HG03066 (cell line): Measurements from ENCODE around the gene DAAM1.

Source experiments
- ATAC-seq: cut with Tn5 transposase; IDR thresholded peaks from one replicate; pipeline ENCODE4 v1.9.1; 2021; ENCODE audit warnings: low read depth; ENCODE audit not compliant: unreplicated experiment

DAAM1 gene

GRCh38 chr14:59356312-59356711, 167.8 kb downstream of the DAAM1 start:
- ATAC-seq, result peak; percentile 21

DNA sequence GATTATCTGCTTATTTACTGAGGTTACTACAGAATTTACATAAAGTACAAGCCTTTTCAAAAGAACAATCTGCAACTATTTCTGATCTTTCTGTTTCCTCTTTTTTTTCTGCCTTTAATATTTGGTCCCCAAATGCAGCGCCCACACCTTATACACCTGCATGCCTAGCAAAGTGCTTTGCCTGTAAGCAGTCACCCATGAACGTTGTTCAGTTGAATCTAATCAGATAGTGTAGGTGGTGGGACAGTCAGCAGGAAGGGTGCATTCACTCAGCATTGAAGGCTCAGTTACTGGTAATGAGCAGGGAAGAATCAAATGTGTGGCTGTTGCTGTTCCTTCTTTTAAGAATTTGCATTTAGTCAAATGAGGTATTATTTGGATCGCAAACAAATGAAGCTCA, 168.3 kb downstream of the DAAM1 start:
- peak; percentile 71 for ATAC-seq

GRCh38 chr14:59358102-59358501, 169.6 kb downstream of the DAAM1 start:
- ATAC-seq, result no peak

GRCh38 chr14:59358784-59359183, 170.3 kb downstream of the DAAM1 start:
- ATAC-seq, result no peak

DNA sequence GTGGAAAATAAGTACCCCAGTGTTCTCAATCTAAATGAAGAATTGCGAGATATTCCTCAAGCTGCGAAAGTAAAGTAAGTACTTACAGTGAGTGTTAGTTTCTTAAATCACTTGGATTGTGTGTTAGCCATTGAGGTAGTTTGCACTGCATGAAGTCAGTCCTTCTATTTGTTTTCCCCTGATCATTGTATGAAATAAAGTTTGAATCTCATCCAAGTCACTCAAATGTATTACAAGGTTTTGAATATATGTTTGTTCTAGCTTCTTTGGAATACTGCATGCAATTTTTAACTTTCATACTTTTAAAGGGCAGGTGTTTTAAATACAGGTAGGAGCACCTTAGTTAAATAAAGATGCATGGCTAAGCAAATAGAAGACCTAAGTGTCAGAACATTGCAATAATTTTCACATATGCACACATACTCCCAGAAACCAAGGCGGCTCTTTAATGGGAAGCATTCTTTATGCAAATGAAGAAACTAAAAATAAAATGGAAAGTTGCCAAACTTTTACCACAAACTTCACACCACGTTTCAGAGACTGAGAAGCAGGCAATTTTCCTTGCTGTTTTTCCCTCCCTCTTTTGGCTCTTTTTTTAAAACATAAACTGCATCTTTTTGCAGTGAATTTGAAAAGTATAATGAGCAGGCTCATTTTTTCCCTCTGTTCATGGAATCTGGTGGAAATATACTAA, 171.1 kb downstream of the DAAM1 start:
- no peak for ATAC-seq

DNA sequence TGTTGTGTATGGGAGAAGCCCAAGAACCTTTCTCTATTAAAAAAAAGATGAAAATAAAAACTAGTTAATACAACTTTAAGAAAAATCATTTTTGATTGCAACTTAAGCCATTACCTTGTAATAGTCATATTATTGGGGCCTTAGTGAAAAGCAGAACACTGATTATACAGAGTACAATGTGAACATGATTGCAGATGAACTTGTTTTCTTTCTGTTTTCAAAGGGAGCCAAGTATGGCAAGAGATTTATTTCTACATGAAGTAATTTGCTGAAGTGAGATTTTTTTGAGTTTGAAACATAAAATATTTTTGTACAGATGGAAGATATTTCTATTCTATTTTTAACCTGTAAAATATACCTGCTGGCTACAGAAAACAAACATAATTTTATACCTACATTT, 171.8 kb downstream of the DAAM1 start:
- ATAC-seq, result no peak

- no peak for ATAC-seq
Measured at GRCh38 chr14:59360923-59361794, 172.7 kb downstream of the DAAM1 start.

- ATAC-seq, result no peak
Measured at GRCh38 chr14:59362513-59362912, 174.0 kb downstream of the DAAM1 start.

- ATAC-seq, result no peak
Measured at GRCh38 chr14:59363531-59364226, 175.2 kb downstream of the DAAM1 start.

DNA sequence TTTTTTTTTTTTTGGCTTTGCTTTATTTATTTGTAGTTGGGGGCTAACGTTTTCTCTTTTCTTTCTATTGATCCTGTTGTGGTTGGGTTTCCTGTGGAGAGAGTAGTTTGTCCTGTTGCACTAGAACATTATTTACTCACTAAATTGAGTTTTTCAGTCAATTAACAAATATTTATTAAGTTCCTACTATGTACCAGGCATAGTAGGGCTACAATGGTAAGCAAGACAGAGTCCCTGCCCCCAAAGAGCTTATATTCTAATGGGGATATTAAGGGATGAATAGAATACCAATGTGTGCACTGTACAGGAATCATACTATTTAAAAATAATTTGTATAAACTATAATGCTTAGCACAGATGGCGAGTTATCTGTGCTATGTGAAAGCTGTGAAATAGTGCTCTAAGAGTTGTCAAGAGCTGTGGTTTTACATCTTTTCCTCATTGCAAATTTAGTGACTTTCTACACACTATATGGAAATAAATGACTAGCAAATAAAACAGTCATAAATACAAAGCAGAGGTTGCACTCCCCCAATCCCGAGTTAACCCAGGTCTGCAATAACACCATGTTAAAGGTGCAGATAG, 181.8 kb downstream of the DAAM1 start:
- no peak for ATAC-seq

DNA sequence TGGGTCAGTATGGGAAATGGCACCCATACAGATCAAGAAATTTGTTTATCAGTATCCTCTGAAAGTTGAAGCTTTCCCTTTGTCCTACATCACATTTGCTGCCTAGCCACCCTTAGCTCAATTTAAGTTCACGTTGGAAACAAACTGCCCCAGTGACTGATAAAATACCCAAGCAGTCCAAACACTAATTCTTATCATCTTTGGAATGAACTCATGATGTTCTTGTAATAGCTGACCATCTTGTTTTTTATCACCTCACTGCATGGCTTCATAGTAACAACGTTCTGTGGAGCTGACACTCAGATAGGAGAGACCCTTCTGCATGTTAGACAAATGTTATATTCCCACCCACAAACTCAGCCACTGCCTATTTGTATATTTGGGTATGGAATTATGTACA, 183.3 kb downstream of the DAAM1 start:
- no peak for ATAC-seq

- ATAC-seq, result no peak
Measured at GRCh38 chr14:59374048-59374447, 185.6 kb downstream of the DAAM1 start.

- ATAC-seq, result no peak
Measured at GRCh38 chr14:59376686-59377085, 188.2 kb downstream of the DAAM1 start.

- ATAC-seq, result no peak
Measured at GRCh38 chr14:59377491-59377890, 189.0 kb downstream of the DAAM1 start.

DNA sequence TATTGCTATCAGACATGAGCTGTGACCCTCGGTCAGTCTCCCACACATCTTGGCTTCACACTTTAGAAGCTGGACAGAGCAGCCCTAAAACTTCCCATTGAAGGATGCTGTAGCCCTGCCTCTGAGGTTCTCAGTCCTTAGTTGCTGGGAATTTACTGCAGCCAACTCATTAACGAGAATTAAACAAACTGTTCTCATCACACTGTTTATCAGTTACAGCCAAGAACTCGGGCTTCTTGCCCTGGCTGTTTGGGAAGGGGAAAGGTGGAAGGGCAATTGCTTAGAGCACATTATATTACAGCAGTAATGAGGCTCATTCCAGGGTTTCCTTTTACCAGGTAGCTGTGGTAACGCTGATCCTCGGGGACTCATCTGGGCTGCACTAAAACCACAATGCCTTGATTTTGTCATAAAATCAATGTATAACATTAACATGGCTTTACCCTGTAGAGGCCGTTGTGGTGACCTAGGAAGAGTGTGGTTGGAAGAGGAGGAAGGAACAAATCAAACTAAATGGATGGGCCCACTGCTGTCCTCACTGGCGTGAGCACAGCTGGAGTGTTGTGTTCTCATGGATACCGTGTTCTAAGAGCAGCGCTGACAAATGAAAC, 189.6 kb downstream of the DAAM1 start:
- no peak for ATAC-seq

DNA sequence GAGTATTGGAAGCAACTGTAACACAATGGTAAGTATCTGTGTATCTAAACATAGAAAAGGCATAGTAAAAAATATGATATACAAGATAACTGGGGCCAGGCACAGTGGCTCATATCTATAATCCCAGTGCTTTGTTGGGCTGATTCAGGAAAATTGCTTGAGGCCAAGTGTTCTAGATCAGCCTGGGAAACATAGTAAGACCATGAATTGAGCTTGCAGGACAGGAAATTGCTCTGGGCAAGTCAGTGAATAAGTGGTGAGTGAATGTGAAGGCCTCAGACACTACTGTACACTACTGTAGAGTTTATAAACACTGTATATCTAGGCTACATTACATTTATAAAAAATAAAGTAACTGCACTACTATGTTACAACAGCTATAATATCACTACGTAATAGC, 201.5 kb downstream of the DAAM1 start:
- no peak for ATAC-seq

GRCh38 chr14:59391388-59391787, 202.9 kb downstream of the DAAM1 start:
- ATAC-seq, result no peak

GRCh38 chr14:59394268-59394667, 205.8 kb downstream of the DAAM1 start:
- no peak for ATAC-seq

DNA sequence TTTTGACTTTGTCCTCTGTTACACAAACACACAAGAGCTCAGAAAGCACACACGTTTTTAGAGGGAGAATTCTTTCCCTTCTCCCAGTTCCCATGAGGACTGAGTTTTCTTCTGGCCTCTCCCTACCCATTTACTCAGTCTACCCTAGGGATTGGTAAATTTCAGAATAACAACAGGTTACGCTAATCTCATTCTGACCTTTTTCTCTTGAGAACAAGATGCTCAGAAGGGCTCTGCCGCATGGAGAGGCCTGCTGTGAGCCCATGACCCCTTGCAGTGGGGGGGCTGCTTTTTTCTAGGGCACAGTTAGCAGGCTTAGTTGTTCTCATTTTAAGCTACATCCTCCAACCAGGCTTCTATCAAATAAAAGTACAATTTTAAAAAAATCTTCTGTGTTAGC, 207.2 kb downstream of the DAAM1 start:
- no peak for ATAC-seq

GRCh38 chr14:59398841-59399240, 210.4 kb downstream of the DAAM1 start:
- no peak for ATAC-seq
